ENCODE results near the gene PDSS1.
A peak's percentile ranks its signal among the peaks of the same experiment; 100 is the strongest.
"Not testable (repeated sequence)": the region's sequence is repeated elsewhere in the genome, so short reads cannot be mapped to it uniquely, and the experiment has no call there.

PDSS1 gene

GRCh38 chr10:26697163-26697921 lies at the start of gene PDSS1:
TSS of gene PDSS1 (plus strand) at chr10:26697701. CDS start at chr10:26697712, 11 bp downstream.
- DNase-seq = peak; percentile 48 to 91 (median 84)
- intact Hi-C loops (cut with DNase I) = no loop called here

- intact Hi-C loops (cut with DNase I); DNase-seq: not testable (repeated sequence)
Observed at GRCh38 chr10:26648245-26648636, 49.3 kb upstream of the PDSS1 start.

- intact Hi-C loops (cut with DNase I) = no loop called here
- no peak for DNase-seq
Observed at GRCh38 chr10:26650406-26650805, 47.1 kb upstream of the PDSS1 start.

GRCh38 chr10:26651476-26651875 lies 46.0 kb upstream of the PDSS1 start:
- intact Hi-C loops (cut with DNase I); DNase-seq: not testable (repeated sequence)

GRCh38 chr10:26653004-26653403 lies 44.5 kb upstream of the PDSS1 start:
- no peak for DNase-seq
- intact Hi-C loops (cut with DNase I) = no loop called here

GRCh38 chr10:26655746-26656145 lies 41.8 kb upstream of the PDSS1 start:
- no peak for DNase-seq

GRCh38 chr10:26662864-26663263 lies 34.6 kb upstream of the PDSS1 start:
- DNase-seq = no peak
- intact Hi-C loops (cut with DNase I) = no loop called here

More at GRCh38 chr10:26655746-26656145, 41.8 kb upstream of the PDSS1 start:
- intact Hi-C loops (cut with DNase I) = no loop called here

- intact Hi-C loops (cut with DNase I) = no loop called here
Observed at GRCh38 chr10:26665080-26666048, 32.1 kb upstream of the PDSS1 start.

GRCh38 chr10:26675873-26676257 lies 21.6 kb upstream of the PDSS1 start:
- intact Hi-C loops (cut with DNase I) = no loop called here
- no peak for DNase-seq

More at GRCh38 chr10:26665080-26666048, 32.1 kb upstream of the PDSS1 start:
- DNase-seq = no peak

GRCh38 chr10:26679588-26679987 lies 17.9 kb upstream of the PDSS1 start:
- intact Hi-C loops (cut with DNase I) = no loop called here
- no peak for DNase-seq

GRCh38 chr10:26681076-26681475 lies 16.4 kb upstream of the PDSS1 start:
- intact Hi-C loops (cut with DNase I) = no loop called here
- DNase-seq = no peak

- intact Hi-C loops (cut with DNase I); DNase-seq: not testable (repeated sequence)
Observed at GRCh38 chr10:26681971-26682370, 15.5 kb upstream of the PDSS1 start.

- intact Hi-C loops (cut with DNase I) = no loop called here
- DNase-seq = no peak
Observed at GRCh38 chr10:26682931-26683330, 14.6 kb upstream of the PDSS1 start.

GRCh38 chr10:26684667-26685264 lies 12.7 kb upstream of the PDSS1 start:
- intact Hi-C loops (cut with DNase I) = not testable (repeated sequence)
- peak in 3 of 42 donors; percentile 4 to 51 (median 25) for DNase-seq

GRCh38 chr10:26685441-26685840 lies 12.1 kb upstream of the PDSS1 start:
- no peak for DNase-seq
- intact Hi-C loops (cut with DNase I) = no loop called here

- no peak for DNase-seq
- intact Hi-C loops (cut with DNase I) = no loop called here
Observed at GRCh38 chr10:26689399-26689798, 8.1 kb upstream of the PDSS1 start.

GRCh38 chr10:26690731-26691475 lies 6.6 kb upstream of the PDSS1 start:
- intact Hi-C loops (cut with DNase I) = no loop called here
- DNase-seq = no peak

- DNase-seq; intact Hi-C loops (cut with DNase I): not testable (repeated sequence)
Observed at GRCh38 chr10:26694536-26694935, 3.0 kb upstream of the PDSS1 start.

- intact Hi-C loops (cut with DNase I) = no loop called here
- DNase-seq = no peak
Observed at GRCh38 chr10:26696786-26697162, 727 bp upstream of the PDSS1 start.

Measured in head of caudate nucleus (tissue), 42 donors.